ENCODE data around the gene GALNS.

DNA sequence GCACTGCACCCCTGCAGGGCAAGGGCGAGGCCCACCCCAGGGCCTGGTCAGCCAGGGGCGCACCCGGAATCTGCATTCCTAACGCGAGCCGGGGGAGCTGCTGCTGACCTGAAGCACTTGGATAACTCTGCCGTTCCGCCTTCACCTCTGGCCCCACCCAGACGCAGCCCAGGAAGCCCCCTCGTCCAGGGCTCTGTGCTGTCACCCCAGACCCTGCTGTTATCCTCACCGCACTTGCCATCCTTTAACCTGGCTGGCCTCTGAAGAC lies 23.0 kb upstream of the GALNS start:
- TF ChIP-seq POLR2AphosphoS5 (IDR thresholded peaks at IDR 0.05; ENCODE audit: borderline replicate concordance, low read depth, low read length), result no peak
- no peak for TF ChIP-seq EZH2 (IDR thresholded peaks at IDR 0.05)
- no peak for TF ChIP-seq FOXP2 (optimal IDR thresholded peaks at IDR 0.05; ENCODE audit: control extremely low read depth, extremely low read length, insufficient read depth)

Data from SK-N-MC (cell line).